Panc1 (cell line): ENCODE measurements around the gene CCDC40.

Source experiments
- POLR2AphosphoS5 ChIP-seq: IDR thresholded peaks from 2 replicates; pipeline ENCODE4 v1.6.1; 2012; ENCODE audit warnings: mild to moderate bottlenecking, low read depth, low read length, moderate library complexity
- SIN3A ChIP-seq: IDR thresholded peaks from 2 replicates; pipeline ENCODE4 v1.6.1; 2012; ENCODE audit warnings: low read depth, mild to moderate bottlenecking, low read length, moderate library complexity, borderline replicate concordance; ENCODE audit not compliant: insufficient read depth
- TF ChIP-seq, protein P1 (sequence below): fragments of 450-650 bp; IDR thresholded peaks from 2 replicates; pipeline ENCODE4 v1.5.1; 2017; ENCODE audit warnings: mild to moderate bottlenecking
- TF ChIP-seq, protein P2 (sequence below), 2 experiments: IDR thresholded peaks; 2 replicates each; pipeline ENCODE4 v1.6.1; 2011 to 2012; ENCODE audit warnings: low read depth in 2 of 2, control low read depth in 1 of 2, low read length in 1 of 2, mild to moderate bottlenecking in 1 of 2, moderate library complexity in 1 of 2; ENCODE audit not compliant: insufficient read depth in 1 of 2

DNA sequence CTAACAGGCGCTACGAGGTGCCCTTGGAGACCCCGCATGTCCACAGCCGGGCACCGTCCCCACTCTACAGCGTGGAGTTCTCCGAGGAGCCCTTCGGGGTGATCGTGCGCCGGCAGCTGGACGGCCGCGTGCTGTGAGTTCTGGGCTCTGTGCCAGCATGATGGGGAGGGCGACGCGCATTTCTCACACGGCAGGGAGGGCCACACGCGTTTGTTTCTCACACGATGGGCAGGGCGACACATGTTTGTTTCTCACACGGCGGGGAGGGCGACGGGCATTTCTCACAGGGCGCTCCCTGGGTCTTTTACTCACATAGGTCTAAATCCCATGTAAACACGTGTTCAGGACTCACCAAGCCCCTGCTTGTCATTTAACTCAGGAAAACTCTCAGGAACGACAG is 69.3 kb downstream of the CCDC40 start:
- TF ChIP-seq, protein P1, sequence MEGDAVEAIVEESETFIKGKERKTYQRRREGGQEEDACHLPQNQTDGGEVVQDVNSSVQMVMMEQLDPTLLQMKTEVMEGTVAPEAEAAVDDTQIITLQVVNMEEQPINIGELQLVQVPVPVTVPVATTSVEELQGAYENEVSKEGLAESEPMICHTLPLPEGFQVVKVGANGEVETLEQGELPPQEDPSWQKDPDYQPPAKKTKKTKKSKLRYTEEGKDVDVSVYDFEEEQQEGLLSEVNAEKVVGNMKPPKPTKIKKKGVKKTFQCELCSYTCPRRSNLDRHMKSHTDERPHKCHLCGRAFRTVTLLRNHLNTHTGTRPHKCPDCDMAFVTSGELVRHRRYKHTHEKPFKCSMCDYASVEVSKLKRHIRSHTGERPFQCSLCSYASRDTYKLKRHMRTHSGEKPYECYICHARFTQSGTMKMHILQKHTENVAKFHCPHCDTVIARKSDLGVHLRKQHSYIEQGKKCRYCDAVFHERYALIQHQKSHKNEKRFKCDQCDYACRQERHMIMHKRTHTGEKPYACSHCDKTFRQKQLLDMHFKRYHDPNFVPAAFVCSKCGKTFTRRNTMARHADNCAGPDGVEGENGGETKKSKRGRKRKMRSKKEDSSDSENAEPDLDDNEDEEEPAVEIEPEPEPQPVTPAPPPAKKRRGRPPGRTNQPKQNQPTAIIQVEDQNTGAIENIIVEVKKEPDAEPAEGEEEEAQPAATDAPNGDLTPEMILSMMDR: no peak
- TF ChIP-seq, protein P2, sequence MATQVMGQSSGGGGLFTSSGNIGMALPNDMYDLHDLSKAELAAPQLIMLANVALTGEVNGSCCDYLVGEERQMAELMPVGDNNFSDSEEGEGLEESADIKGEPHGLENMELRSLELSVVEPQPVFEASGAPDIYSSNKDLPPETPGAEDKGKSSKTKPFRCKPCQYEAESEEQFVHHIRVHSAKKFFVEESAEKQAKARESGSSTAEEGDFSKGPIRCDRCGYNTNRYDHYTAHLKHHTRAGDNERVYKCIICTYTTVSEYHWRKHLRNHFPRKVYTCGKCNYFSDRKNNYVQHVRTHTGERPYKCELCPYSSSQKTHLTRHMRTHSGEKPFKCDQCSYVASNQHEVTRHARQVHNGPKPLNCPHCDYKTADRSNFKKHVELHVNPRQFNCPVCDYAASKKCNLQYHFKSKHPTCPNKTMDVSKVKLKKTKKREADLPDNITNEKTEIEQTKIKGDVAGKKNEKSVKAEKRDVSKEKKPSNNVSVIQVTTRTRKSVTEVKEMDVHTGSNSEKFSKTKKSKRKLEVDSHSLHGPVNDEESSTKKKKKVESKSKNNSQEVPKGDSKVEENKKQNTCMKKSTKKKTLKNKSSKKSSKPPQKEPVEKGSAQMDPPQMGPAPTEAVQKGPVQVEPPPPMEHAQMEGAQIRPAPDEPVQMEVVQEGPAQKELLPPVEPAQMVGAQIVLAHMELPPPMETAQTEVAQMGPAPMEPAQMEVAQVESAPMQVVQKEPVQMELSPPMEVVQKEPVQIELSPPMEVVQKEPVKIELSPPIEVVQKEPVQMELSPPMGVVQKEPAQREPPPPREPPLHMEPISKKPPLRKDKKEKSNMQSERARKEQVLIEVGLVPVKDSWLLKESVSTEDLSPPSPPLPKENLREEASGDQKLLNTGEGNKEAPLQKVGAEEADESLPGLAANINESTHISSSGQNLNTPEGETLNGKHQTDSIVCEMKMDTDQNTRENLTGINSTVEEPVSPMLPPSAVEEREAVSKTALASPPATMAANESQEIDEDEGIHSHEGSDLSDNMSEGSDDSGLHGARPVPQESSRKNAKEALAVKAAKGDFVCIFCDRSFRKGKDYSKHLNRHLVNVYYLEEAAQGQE (IDR thresholded peaks at IDR 0.05; ENCODE audit: insufficient read depth in 1 of 2, low read depth in 2 of 2, low read length in 1 of 2): no peak
- no peak for TF ChIP-seq SIN3A
- no peak for TF ChIP-seq POLR2AphosphoS5
